NCI-H748 treated with DMSO at 0.1 percent for 48 hours (cell line): ENCODE results near the gene JDP2.
"Not testable (repeated sequence)": the region's sequence is repeated elsewhere in the genome, so short reads cannot be mapped to it uniquely, and the experiment has no call there.

Experiments used
- DNase-seq: peaks from one replicate; lab custom pipeline; 2025; lab: John Stamatoyannopoulos, UW

The JDP2 gene

GRCh38 chr14:75427482-75428229 is at the start of gene JDP2:
JDP2 (plus strand) TSS chr14:75428022; CDS start chr14:75437921, 9,899 bp downstream.
- DNase-seq = peak; percentile 28

GRCh38 chr14:75379246-75379929 is 48.4 kb upstream of the JDP2 start:
- no peak for DNase-seq

- DNase-seq = no peak
These were observed 47.9 kb upstream of the JDP2 start for GRCh38 chr14:75379930-75380270.

GRCh38 chr14:75380656-75381055 is 47.2 kb upstream of the JDP2 start:
- no peak for DNase-seq

GRCh38 chr14:75381642-75382041 is 46.2 kb upstream of the JDP2 start:
- DNase-seq = no peak

GRCh38 chr14:75383219-75383618 is 44.6 kb upstream of the JDP2 start:
- DNase-seq = not testable (repeated sequence)

- DNase-seq = no peak
These were observed 44.1 kb upstream of the JDP2 start for GRCh38 chr14:75383721-75384120.

GRCh38 chr14:75389679-75390078 is 38.1 kb upstream of the JDP2 start:
- no peak for DNase-seq

- DNase-seq = no peak
These were observed 37.6 kb upstream of the JDP2 start for GRCh38 chr14:75390183-75390582.

- DNase-seq = no peak
These were observed 35.9 kb upstream of the JDP2 start for GRCh38 chr14:75391953-75392352.

- no peak for DNase-seq
These were observed 34.9 kb upstream of the JDP2 start for GRCh38 chr14:75392686-75393641.

GRCh38 chr14:75393794-75394193 is 34.0 kb upstream of the JDP2 start:
- no peak for DNase-seq

- no peak for DNase-seq
These were observed 32.0 kb upstream of the JDP2 start for GRCh38 chr14:75395862-75396261.

GRCh38 chr14:75399321-75399720 is 28.5 kb upstream of the JDP2 start:
- DNase-seq = no peak

GRCh38 chr14:75399843-75400775 is 27.7 kb upstream of the JDP2 start:
- no peak for DNase-seq

- DNase-seq = no peak
These were observed 26.5 kb upstream of the JDP2 start for GRCh38 chr14:75401361-75401760.

GRCh38 chr14:75402867-75403413 is 24.9 kb upstream of the JDP2 start:
- DNase-seq = no peak

- no peak for DNase-seq
These were observed 23.0 kb upstream of the JDP2 start for GRCh38 chr14:75404847-75405246.

- DNase-seq = no peak
These were observed 21.7 kb upstream of the JDP2 start for GRCh38 chr14:75406102-75406501.

- no peak for DNase-seq
These were observed 21.0 kb upstream of the JDP2 start for GRCh38 chr14:75406856-75407255.
